Transverse colon (tissue), 4 donors: ENCODE measurements around the gene PVALEF.

Experiments
- EP300 ChIP-seq: sonication (generic); formaldehyde crosslinking; IDR thresholded peaks from one replicate; pipeline ENCODE4 v1.6.1; 2017; ENCODE audit warnings: antibody characterized with exemption, low read depth
- POLR2A ChIP-seq: fragments of 450-650 bp; IDR thresholded peaks from one replicate; pipeline ENCODE4 v1.6.1; 2016; ENCODE audit warnings: antibody characterized with exemption, mild to moderate bottlenecking, moderate library complexity
- POLR2AphosphoS5 ChIP-seq, 3 donors: sonication (generic); formaldehyde crosslinking; IDR thresholded peaks; one replicate each; pipeline ENCODE4 v1.6.1; 2016; ENCODE audit warnings: antibody characterized with exemption in 3 of 3
- TF ChIP-seq, protein P1 (sequence below), 5 experiments: fragments of 200-600 bp in 3 of 5; fragments of 450-650 bp in 2 of 5; sonication (generic) in 3 of 5; IDR thresholded peaks; 1 replicate in 2 of 5; 2 replicates in 3 of 5; pipeline ENCODE4 v1.5.1; 2016 to 2017; ENCODE audit warnings: antibody characterized with exemption in 5 of 5, inconsistent platforms in 3 of 5, mild to moderate bottlenecking in 2 of 5, moderate library complexity in 1 of 5

DNA sequence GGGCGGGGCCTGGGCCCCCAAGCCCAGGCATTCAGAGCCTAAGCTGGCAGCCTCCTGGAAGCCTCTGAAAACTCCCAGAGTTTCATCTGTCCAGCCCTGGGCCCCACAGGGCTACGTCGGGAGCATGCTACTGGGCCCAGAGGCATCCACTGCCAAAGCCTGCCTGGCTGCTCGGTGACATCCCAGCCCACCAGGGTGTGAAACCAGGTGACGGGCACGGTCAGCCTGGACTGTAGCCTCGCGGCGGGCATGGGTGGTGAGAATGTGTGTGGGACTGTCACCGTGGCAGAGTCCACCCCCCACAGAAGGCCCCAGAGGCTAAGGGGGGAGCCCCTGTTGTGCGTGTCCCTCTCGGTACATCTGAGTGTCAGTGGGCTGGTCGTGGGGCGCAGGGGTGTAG, 26.3 kb downstream of the PVALEF start:
- TF ChIP-seq, protein P1, sequence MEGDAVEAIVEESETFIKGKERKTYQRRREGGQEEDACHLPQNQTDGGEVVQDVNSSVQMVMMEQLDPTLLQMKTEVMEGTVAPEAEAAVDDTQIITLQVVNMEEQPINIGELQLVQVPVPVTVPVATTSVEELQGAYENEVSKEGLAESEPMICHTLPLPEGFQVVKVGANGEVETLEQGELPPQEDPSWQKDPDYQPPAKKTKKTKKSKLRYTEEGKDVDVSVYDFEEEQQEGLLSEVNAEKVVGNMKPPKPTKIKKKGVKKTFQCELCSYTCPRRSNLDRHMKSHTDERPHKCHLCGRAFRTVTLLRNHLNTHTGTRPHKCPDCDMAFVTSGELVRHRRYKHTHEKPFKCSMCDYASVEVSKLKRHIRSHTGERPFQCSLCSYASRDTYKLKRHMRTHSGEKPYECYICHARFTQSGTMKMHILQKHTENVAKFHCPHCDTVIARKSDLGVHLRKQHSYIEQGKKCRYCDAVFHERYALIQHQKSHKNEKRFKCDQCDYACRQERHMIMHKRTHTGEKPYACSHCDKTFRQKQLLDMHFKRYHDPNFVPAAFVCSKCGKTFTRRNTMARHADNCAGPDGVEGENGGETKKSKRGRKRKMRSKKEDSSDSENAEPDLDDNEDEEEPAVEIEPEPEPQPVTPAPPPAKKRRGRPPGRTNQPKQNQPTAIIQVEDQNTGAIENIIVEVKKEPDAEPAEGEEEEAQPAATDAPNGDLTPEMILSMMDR (IDR thresholded peaks at IDR 0.05): no peak
- TF ChIP-seq EP300 (no peak), POLR2A (no peak), POLR2AphosphoS5 (IDR thresholded peaks at IDR 0.05) (no peak)
